HAP-1 (cell line): ENCODE results near the gene PTGES2.
"Not testable (repeated sequence)": the region's sequence is repeated elsewhere in the genome, so short reads cannot be mapped to it uniquely, and the experiment has no call there.

Experiments
- DNase-seq, 2 experiments: peaks; one replicate each; pipeline ENCODE4 v3.0.0-alpha.2; 2016 to 2020; ENCODE audit warnings: low spot score in 2 of 2
- H3K27me3 ChIP-seq: fragments of 250-450 bp; sonication (Bioruptor Pico); 2 replicates; pipeline ENCODE4 v1.5.1; 2020; ENCODE audit warnings: low read depth, mild to moderate bottlenecking, moderate library complexity
- H3K36me3 ChIP-seq: fragments of 250-450 bp; sonication (Bioruptor Pico); replicated peaks from 2 replicates; pipeline ENCODE4 v1.5.1; 2020; ENCODE audit warnings: mild to moderate bottlenecking
- H3K4me1 ChIP-seq: fragments of 250-450 bp; sonication (Bioruptor Pico); 2 replicates; pipeline ENCODE4 v1.5.1; 2020; ENCODE audit warnings: mild to moderate bottlenecking
- H3K4me3 ChIP-seq: fragments of 250-450 bp; sonication (Bioruptor Pico); 2 replicates; pipeline ENCODE4 v1.5.1; 2020; ENCODE audit warnings: mild to moderate bottlenecking, moderate library complexity
- H3K9me3 ChIP-seq: fragments of 250-450 bp; sonication (Bioruptor Pico); 2 replicates; pipeline ENCODE4 v1.5.1; 2020; ENCODE audit warnings: mild to moderate bottlenecking, moderate library complexity
- in situ Hi-C: fragments of 300-500 bp; cut with MboI; formaldehyde crosslinking; loops from 3 replicates; pipeline ENCODE4 v1.14.3; 2020; ENCODE audit warnings: low sequenced_read_pairs, inconsistent platforms, mixed read lengths

Gene PTGES2

DNA sequence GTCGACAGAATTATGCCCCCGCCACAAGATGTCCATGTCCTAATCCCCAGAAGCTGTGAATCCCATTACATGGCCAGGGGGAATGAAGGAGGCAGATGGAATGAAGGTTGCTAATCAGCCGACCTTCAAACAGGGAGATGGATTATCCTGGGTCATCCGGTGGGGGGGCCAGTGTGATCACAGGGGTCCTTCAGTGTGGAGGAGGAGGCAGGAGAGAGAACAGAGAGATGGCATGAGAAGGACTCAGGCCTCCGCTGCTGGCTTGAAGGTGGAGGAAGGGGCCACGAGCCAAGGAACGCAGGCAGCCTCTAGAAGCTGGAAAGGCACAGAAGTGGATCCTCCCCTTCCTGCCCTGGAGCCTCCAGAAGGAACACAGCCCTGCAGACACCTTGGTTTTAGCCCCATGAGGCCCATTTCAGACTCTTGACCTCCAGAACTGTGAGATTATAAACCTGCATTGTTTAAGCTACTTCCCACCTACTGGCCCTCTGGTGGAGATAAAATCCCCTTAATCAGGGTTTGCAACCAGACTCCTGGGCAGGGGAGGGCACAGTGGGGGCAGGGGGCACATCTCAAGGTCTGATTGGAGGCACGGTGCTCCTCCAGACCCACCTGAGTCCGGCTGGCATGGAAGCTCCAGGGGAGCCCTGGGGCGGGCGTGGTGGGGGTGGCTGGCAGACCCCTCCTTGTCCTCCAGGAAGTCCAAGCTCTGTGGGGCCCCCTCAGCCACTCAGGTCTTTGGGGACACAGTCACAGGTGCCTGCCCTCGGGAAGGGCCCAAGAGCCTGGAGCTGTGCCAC lies 13.8 kb downstream of the PTGES2 start:
- Histone ChIP-seq H3K27me3 (no peaks in the 10 kb centered on the region), H3K9me3 (no peaks in the 10 kb centered on the region), H3K4me1 (no peaks in the 10 kb centered on the region), H3K36me3 (no peaks in the 10 kb centered on the region; the same call in none of the 2 replicates), H3K4me3 (no peak overlapping the region)
- in situ Hi-C loops: no loop called here
- DNase-seq: no peak

DNA sequence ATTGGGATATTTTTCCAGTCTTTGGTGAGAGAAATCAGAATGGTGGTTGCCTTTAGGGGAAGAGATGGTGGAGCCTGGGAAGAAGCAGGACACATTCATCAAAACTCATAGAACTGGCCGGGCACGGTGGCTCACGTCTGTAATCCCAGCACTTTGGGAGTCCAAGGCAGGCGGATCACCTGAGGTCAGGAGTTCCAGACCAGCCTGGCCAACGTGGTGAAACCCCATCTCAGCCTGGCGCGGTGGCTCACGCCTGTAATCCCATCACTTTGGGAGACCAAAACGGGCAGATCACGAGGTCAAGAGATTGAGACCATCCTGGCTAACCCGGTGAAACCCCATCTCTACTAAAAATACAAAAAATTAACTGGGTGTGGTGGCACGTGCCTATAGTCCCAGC lies 15.8 kb downstream of the PTGES2 start:
- DNase-seq, H3K4me3 ChIP-seq, in situ Hi-C loops, H3K9me3 ChIP-seq, H3K4me1 ChIP-seq, H3K27me3 ChIP-seq: not testable (repeated sequence)
- H3K36me3 ChIP-seq: peaks cover 16% of the 10 kb centered on the region

GRCh38 chr9:128109050-128109709 lies 18.3 kb downstream of the PTGES2 start:
- H3K4me3 ChIP-seq: no peak overlapping the region
- H3K4me1 ChIP-seq: no peaks in the 10 kb centered on the region
- H3K27me3 ChIP-seq: no peaks in the 10 kb centered on the region
- H3K36me3 ChIP-seq: peaks cover 33% of the 10 kb centered on the region
- in situ Hi-C loops: no loop called here
- no peak for DNase-seq
- H3K9me3 ChIP-seq: no peaks in the 10 kb centered on the region

DNA sequence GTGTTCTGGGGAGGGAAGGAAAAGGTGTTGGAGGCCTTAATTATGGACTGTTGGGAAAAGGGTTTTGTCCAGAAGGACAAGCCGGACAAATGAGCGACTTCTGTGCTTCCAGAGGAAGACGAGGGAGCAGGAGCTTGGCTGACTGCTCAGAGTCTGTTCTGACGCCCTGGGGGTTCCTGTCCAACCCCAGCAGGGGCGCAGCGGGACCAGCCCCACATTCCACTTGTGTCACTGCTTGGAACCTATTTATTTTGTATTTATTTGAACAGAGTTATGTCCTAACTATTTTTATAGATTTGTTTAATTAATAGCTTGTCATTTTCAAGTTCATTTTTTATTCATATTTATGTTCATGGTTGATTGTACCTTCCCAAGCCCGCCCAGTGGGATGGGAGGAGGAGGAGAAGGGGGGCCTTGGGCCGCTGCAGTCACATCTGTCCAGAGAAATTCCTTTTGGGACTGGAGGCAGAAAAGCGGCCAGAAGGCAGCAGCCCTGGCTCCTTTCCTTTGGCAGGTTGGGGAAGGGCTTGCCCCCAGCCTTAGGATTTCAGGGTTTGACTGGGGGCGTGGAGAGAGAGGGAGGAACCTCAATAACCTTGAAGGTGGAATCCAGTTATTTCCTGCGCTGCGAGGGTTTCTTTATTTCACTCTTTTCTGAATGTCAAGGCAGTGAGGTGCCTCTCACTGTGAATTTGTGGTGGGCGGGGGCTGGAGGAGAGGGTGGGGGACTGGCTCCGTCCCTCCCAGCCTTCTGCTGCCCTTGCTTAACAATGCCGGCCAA lies 19.1 kb downstream of the PTGES2 start:
- in situ Hi-C loops: no loop called here
- no peak for DNase-seq

GRCh38 chr9:128107468-128108268 lies 19.9 kb downstream of the PTGES2 start:
- no peaks in the 10 kb centered on the region for H3K27me3 ChIP-seq
- no peaks in the 10 kb centered on the region for H3K9me3 ChIP-seq
- in situ Hi-C loops: no loop called here
- peaks cover 48% of the 10 kb centered on the region for H3K36me3 ChIP-seq
- H3K4me3 ChIP-seq: no peak overlapping the region
- peak in 1 of 2 experiments; percentile 6 for DNase-seq
- H3K4me1 ChIP-seq: no peaks in the 10 kb centered on the region

More for the DNA sequence above, 19.1 kb downstream of the PTGES2 start:
- H3K27me3 ChIP-seq: no peaks in the 10 kb centered on the region
- H3K4me3 ChIP-seq: no peak overlapping the region
- H3K36me3 ChIP-seq: peaks cover 40% of the 10 kb centered on the region
- no peaks in the 10 kb centered on the region for H3K9me3 ChIP-seq
- H3K4me1 ChIP-seq: no peaks in the 10 kb centered on the region

GRCh38 chr9:128106940-128107467 lies 20.5 kb downstream of the PTGES2 start:
- in situ Hi-C loops: no loop called here
- Histone ChIP-seq H3K27me3 (no peaks in the 10 kb centered on the region), H3K4me1 (no peaks in the 10 kb centered on the region), H3K4me3 (no peak overlapping the region), H3K36me3 (peaks cover 55% of the 10 kb centered on the region), H3K9me3 (no peaks in the 10 kb centered on the region)
- DNase-seq: peak in 1 of 2 experiments; percentile 5

GRCh38 chr9:128106181-128106939 lies 21.2 kb downstream of the PTGES2 start:
- in situ Hi-C loops: no loop called here
- no peaks in the 10 kb centered on the region for H3K9me3 ChIP-seq
- H3K36me3 ChIP-seq: peaks cover 61% of the 10 kb centered on the region
- no peak for DNase-seq
- no peaks in the 10 kb centered on the region for H3K4me1 ChIP-seq
- H3K4me3 ChIP-seq: no peak overlapping the region
- no peaks in the 10 kb centered on the region for H3K27me3 ChIP-seq

DNA sequence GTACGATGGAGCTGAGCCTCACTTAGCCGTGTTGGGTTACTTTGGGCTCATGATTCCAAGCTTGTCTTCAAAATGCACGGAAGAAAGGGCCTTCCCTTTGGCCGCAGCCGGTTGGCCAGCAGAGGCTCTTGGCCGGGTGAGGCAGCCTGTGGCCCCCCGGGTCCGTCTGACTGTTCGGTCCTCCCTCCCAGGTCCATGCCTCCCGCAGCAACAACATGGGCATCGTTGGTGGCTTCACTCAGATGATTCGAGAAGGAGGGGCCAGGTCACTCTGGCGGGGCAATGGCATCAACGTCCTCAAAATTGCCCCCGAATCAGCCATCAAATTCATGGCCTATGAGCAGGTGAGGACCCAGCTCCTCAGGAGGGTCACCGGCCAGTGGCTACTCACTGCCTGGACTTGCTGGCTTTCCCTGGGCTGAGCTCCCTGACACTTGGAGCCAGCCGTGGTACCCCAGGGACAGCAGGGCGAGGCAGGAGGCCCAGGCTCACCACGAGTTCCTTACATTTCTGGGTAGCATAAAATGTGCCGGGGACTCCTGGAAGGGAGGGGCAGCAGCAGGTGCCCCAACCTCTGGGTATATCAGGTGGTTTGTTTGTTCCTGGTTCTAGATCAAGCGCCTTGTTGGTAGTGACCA lies 21.9 kb downstream of the PTGES2 start:
- Histone ChIP-seq H3K27me3 (no peaks in the 10 kb centered on the region), H3K9me3 (no peaks in the 10 kb centered on the region), H3K4me1 (no peaks in the 10 kb centered on the region), H3K4me3 (no peak overlapping the region), H3K36me3 (peaks cover 68% of the 10 kb centered on the region)
- peak in 1 of 2 experiments; percentile 6 for DNase-seq
- in situ Hi-C loops: no loop called here

- Histone ChIP-seq H3K9me3 (no peaks in the 10 kb centered on the region), H3K4me3 (no peak overlapping the region), H3K4me1 (peaks cover 1% of the 10 kb centered on the region; the same call in 1 of the 2 replicates), H3K36me3 (peaks cover 68% of the 10 kb centered on the region), H3K27me3 (no peaks in the 10 kb centered on the region)
- in situ Hi-C loops: no loop called here
- DNase-seq: no peak
Observed at GRCh38 chr9:128104171-128104618, 23.3 kb downstream of the PTGES2 start.

DNA sequence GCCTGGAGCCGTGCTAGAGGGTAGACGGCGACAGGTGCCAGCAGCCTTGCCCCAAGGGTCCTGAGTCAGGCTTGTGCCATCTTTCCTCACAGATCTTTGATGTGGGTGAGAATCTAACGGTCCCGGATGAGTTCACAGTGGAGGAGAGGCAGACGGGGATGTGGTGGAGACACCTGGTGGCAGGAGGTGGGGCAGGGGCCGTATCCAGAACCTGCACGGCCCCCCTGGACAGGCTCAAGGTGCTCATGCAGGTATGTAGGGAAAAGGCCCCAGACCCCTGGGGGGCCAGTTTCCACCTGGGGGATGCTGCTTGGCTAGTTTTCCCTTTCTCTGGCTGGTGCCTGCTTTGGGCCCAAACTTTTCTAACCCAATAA lies 24.0 kb downstream of the PTGES2 start:
- H3K4me1 ChIP-seq: peaks cover 6% of the 10 kb centered on the region
- H3K4me3 ChIP-seq: no peak overlapping the region
- H3K36me3 ChIP-seq: peaks cover 68% of the 10 kb centered on the region
- H3K9me3 ChIP-seq: no peaks in the 10 kb centered on the region
- no peak for DNase-seq
- in situ Hi-C loops: no loop called here
- H3K27me3 ChIP-seq: no peaks in the 10 kb centered on the region

DNA sequence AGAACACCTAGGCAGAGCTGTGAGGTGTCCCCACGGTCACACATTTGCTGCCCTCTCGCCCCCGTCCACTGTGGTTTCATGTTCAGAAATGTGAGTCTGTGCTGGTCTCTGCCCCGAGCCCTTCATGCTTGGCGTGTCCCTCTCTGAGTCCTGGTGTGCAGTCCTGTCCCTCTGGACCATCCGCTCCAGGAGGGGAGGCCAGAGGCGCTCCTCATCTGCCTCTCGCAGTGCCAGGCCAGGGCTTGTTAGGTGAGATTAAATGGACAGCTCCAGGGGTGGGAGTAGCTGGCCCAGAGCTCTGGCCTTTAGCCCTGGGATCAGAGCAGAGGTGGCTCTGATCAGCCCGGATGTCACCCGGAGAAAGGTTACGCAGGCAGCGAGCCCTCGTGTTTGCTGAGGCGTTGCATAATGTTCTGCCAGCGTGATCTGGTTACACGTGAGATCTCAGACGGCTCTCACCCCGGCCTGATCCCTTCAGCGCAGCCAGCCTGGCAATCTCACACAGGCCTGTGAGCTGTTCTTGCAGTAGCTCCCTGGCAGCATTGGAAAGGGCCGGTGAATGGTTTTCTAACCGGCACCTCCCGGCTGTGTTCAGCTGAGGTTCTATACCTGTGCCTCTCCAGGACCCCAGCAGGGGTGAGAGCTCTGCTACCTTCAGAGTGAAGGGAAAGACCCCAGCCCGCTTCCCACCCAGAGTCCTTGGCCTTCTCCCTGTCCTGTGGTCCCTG lies 24.5 kb downstream of the PTGES2 start:
- H3K4me1 ChIP-seq: peaks cover 6% of the 10 kb centered on the region
- in situ Hi-C loops: no loop called here
- peaks cover 65% of the 10 kb centered on the region for H3K36me3 ChIP-seq
- H3K4me3 ChIP-seq: no peak overlapping the region
- no peaks in the 10 kb centered on the region for H3K27me3 ChIP-seq
- no peak for DNase-seq
- H3K9me3 ChIP-seq: no peaks in the 10 kb centered on the region

GRCh38 chr9:128102196-128102595 lies 25.3 kb downstream of the PTGES2 start:
- Histone ChIP-seq H3K4me1 (peaks cover 12% of the 10 kb centered on the region), H3K27me3 (no peaks in the 10 kb centered on the region), H3K36me3 (peaks cover 57% of the 10 kb centered on the region), H3K9me3 (no peaks in the 10 kb centered on the region), H3K4me3 (no peak overlapping the region)
- DNase-seq: no peak
- in situ Hi-C loops: no loop called here
